ENCODE measurements around the gene TNPO1.
"Not testable (repeated sequence)": the region's sequence is repeated elsewhere in the genome, so short reads cannot be mapped to it uniquely, and the experiment has no call there.

TNPO1 gene

GRCh38 chr5:72934953-72935725, 118.7 kb downstream of the TNPO1 start:
- not testable (repeated sequence) for DNase-seq (ENCODE audit: low read depth in 2 of 2)

GRCh38 chr5:72936893-72937292, 120.4 kb downstream of the TNPO1 start:
- no peak for DNase-seq (ENCODE audit: low read depth in 2 of 2)

- no peak for DNase-seq (ENCODE audit: low read depth in 2 of 2)
Observed at GRCh38 chr5:72937517-72938061, 121.1 kb downstream of the TNPO1 start.

GRCh38 chr5:72938206-72938605, 121.7 kb downstream of the TNPO1 start:
- no peak for DNase-seq (ENCODE audit: low read depth in 2 of 2)

- no peak for DNase-seq (ENCODE audit: low read depth in 2 of 2)
Observed at GRCh38 chr5:72940082-72940481, 123.6 kb downstream of the TNPO1 start.

- DNase-seq (ENCODE audit: low read depth in 2 of 2), result no peak
Observed at GRCh38 chr5:72943307-72943706, 126.8 kb downstream of the TNPO1 start.

GRCh38 chr5:72947498-72947897, 131.0 kb downstream of the TNPO1 start:
- DNase-seq (ENCODE audit: low read depth in 2 of 2), result no peak

- DNase-seq (ENCODE audit: low read depth in 2 of 2), result no peak
Observed at GRCh38 chr5:72949481-72949880, 133.0 kb downstream of the TNPO1 start.

- no peak for DNase-seq (ENCODE audit: low read depth in 2 of 2)
Observed at GRCh38 chr5:72951671-72952468, 135.4 kb downstream of the TNPO1 start.

GRCh38 chr5:72954389-72954788, 137.9 kb downstream of the TNPO1 start:
- DNase-seq (ENCODE audit: low read depth in 2 of 2), result no peak

GRCh38 chr5:72955143-72955767, 138.8 kb downstream of the TNPO1 start:
- peak in 1 of 2 donors; percentile 2 for DNase-seq (ENCODE audit: low read depth in 2 of 2)

GRCh38 chr5:72955768-72956323, 139.4 kb downstream of the TNPO1 start, which contains the start of gene FCHO2:
FCHO2 (plus strand) TSS chr5:72956041; CDS start chr5:72956097, 56 bp downstream.
- peak; percentile 89 to 97 for DNase-seq (ENCODE audit: low read depth in 2 of 2)

- peak; percentile 1 for DNase-seq (ENCODE audit: low read depth in 2 of 2)
Observed at GRCh38 chr5:72956324-72957140, 140.1 kb downstream of the TNPO1 start.

GRCh38 chr5:72957337-72957736, 140.9 kb downstream of the TNPO1 start:
- DNase-seq (ENCODE audit: low read depth in 2 of 2), result no peak

GRCh38 chr5:72959257-72959656, 142.8 kb downstream of the TNPO1 start:
- DNase-seq (ENCODE audit: low read depth in 2 of 2), result no peak
